ENCODE data around the gene EFCAB11.

EFCAB11 gene

GRCh38 chr14:89813617-89814031 is 140.9 kb downstream of the EFCAB11 start:
- DNase-seq (ENCODE audit: low read depth) = no peak

- no peak for DNase-seq (ENCODE audit: low read depth)
These were observed 142.5 kb downstream of the EFCAB11 start for GRCh38 chr14:89811954-89812575.

GRCh38 chr14:89810101-89810500 is 144.4 kb downstream of the EFCAB11 start:
- DNase-seq (ENCODE audit: low read depth) = no peak

GRCh38 chr14:89807892-89808291 is 146.6 kb downstream of the EFCAB11 start:
- DNase-seq (ENCODE audit: low read depth) = no peak

- DNase-seq (ENCODE audit: low read depth) = no peak
These were observed 147.4 kb downstream of the EFCAB11 start for GRCh38 chr14:89807151-89807550.

- DNase-seq (ENCODE audit: low read depth) = no peak
These were observed 148.1 kb downstream of the EFCAB11 start for GRCh38 chr14:89806451-89806850.

GRCh38 chr14:89805501-89805900 is 149.0 kb downstream of the EFCAB11 start:
- DNase-seq (ENCODE audit: low read depth) = no peak

GRCh38 chr14:89803542-89803941 is 151.0 kb downstream of the EFCAB11 start:
- DNase-seq (ENCODE audit: low read depth) = no peak

GRCh38 chr14:89801136-89801535 is 153.4 kb downstream of the EFCAB11 start:
- DNase-seq (ENCODE audit: low read depth) = no peak

GRCh38 chr14:89798212-89798773 is 156.2 kb downstream of the EFCAB11 start:
- no peak for DNase-seq (ENCODE audit: low read depth)

GRCh38 chr14:89797148-89797547 is 157.4 kb downstream of the EFCAB11 start:
- no peak for DNase-seq (ENCODE audit: low read depth)

GRCh38 chr14:89794096-89794495 is 160.4 kb downstream of the EFCAB11 start:
- DNase-seq (ENCODE audit: low read depth) = no peak

- DNase-seq (ENCODE audit: low read depth) = no peak
These were observed 161.2 kb downstream of the EFCAB11 start for GRCh38 chr14:89793367-89793716.

GRCh38 chr14:89792489-89793366 is 161.8 kb downstream of the EFCAB11 start:
- DNase-seq (ENCODE audit: low read depth) = no peak

GRCh38 chr14:89787525-89787924 is 167.0 kb downstream of the EFCAB11 start:
- no peak for DNase-seq (ENCODE audit: low read depth)

- DNase-seq (ENCODE audit: low read depth) = no peak
These were observed 173.5 kb downstream of the EFCAB11 start for GRCh38 chr14:89781046-89781445.

GRCh38 chr14:89779707-89780106 is 174.8 kb downstream of the EFCAB11 start:
- DNase-seq (ENCODE audit: low read depth) = no peak

- no peak for DNase-seq (ENCODE audit: low read depth)
These were observed 178.6 kb downstream of the EFCAB11 start for GRCh38 chr14:89775946-89776345.

- DNase-seq (ENCODE audit: low read depth) = no peak
These were observed 179.4 kb downstream of the EFCAB11 start for GRCh38 chr14:89775151-89775550.

- DNase-seq (ENCODE audit: low read depth) = no peak
These were observed 180.8 kb downstream of the EFCAB11 start for GRCh38 chr14:89773644-89774316.

GRCh38 chr14:89773151-89773550 is 181.4 kb downstream of the EFCAB11 start:
- DNase-seq (ENCODE audit: low read depth) = no peak

- no peak for DNase-seq (ENCODE audit: low read depth)
These were observed 183.3 kb downstream of the EFCAB11 start for GRCh38 chr14:89771251-89771650.

- peak; percentile 18 for DNase-seq (ENCODE audit: low read depth)
These were observed 186.7 kb downstream of the EFCAB11 start for GRCh38 chr14:89767861-89768268.
